HCT116 (cell line): ENCODE data around the gene COL7A1. TPM values are rescaled to one million over a fixed set of nuclear protein-coding genes. Genes with fewer than 3 reads are reported as not detected.

ENCODE experiments used
- ATAC-seq: fragments of 200-7000 bp; cut with Tn5 transposase; 2 replicates; pipeline ENCODE4 v1.9.1; 2020; ENCODE audit warnings: mild to moderate bottlenecking, moderate library complexity
- BruUV-seq: library from RNA; stranded (reverse); fragments of 400-500 nt; replicated peaks from 2 replicates; lab custom pipeline; 2021; lab: Mats Ljungman, UMichigan
- CTCF ChIA-PET: fragments of 300-600 bp; sonication (Branson Sonifier 250); formaldehyde crosslinking; loops from one replicate; lab custom pipeline; 2021; ENCODE audit warnings: antibody characterized with exemption; lab: Charles Lee
- POLR2A ChIA-PET: fragments of 300-600, 350-600 bp; sonication (Branson Sonifier 250); formaldehyde crosslinking; loops from one replicate; lab custom pipeline; 2021; ENCODE audit warnings: antibody characterized with exemption; lab: Charles Lee
- RAD21 ChIA-PET, 2 experiments: fragments of 300-600 bp; sonication (Branson Sonifier 250); formaldehyde crosslinking; loops; one replicate each; lab custom pipeline; 2023; ENCODE audit warnings: low total read pairs in 2 of 2; ENCODE audit not compliant: uncharacterized antibody in 2 of 2, unreplicated experiment in 2 of 2, low non-redundant PET in 1 of 2; lab: Charles Lee
- DNase-seq: peaks from one replicate; pipeline ENCODE4 v3.0.0-alpha.2; 2010; ENCODE audit warnings: low read depth, low spot score
- H2AFZ ChIP-seq: fragments of 200-600 bp; shearing (Covaris generic), sonication (generic); 2 replicates; pipeline ENCODE4 v1.6.1; 2017; ENCODE audit warnings: low read depth, mixed run types, mixed read lengths, antibody characterized with exemption, low read length; ENCODE audit not compliant: poor library complexity, severe bottlenecking
- H3K27ac ChIP-seq: 2 replicates; pipeline ENCODE4 v1.5.1; 2012; ENCODE audit warnings: low read depth, low read length
- H3K27me3 ChIP-seq: fragments of 200-600 bp; sonication (generic); 2 replicates; pipeline ENCODE4 v1.6.1; 2016; ENCODE audit warnings: mixed run types, low read length, mixed read lengths; ENCODE audit not compliant: insufficient read depth
- H3K36me3 ChIP-seq, 2 experiments: fragments of 200-500 bp in 1 of 2; fragments of 200-600 bp in 1 of 2; sonication (Bioruptor generic) in 1 of 2; sonication (generic) in 1 of 2; 2 replicates each; pipeline versions ENCODE4 v1.5.1 to v1.6.1; 2014 to 2016; ENCODE audit warnings: low read length in 2 of 2, inconsistent platforms in 1 of 2, mixed read lengths in 1 of 2, mixed run types in 1 of 2; ENCODE audit not compliant: insufficient read depth in 2 of 2, control insufficient read depth in 1 of 2
- H3K4me1 ChIP-seq, 2 experiments: fragments of 200-600 bp in 1 of 2; sonication (generic) in 1 of 2; 2 replicates each; pipeline versions ENCODE4 v1.5.1 to v1.6.1; 2012 to 2017; ENCODE audit warnings: low read length in 2 of 2, inconsistent platforms in 1 of 2, mild to moderate bottlenecking in 1 of 2, mixed read lengths in 1 of 2, mixed run types in 1 of 2, moderate library complexity in 1 of 2; ENCODE audit not compliant: insufficient read depth in 2 of 2, control insufficient read depth in 1 of 2
- H3K4me2 ChIP-seq: fragments of 200-600 bp; sonication (generic); 2 replicates; pipeline ENCODE4 v1.6.1; 2017; ENCODE audit warnings: mixed run types, low read length, mixed read lengths
- H3K4me3 ChIP-seq, 2 experiments: fragments of 200-600 bp in 1 of 2; sonication (generic) in 1 of 2; replicated peaks in 1 of 2; 2 replicates each; pipeline ENCODE4 v1.5.1; 2011 to 2016; ENCODE audit warnings: low read length in 2 of 2, control low read depth in 1 of 2, low read depth in 1 of 2, mild to moderate bottlenecking in 1 of 2, mixed read lengths in 1 of 2, mixed run types in 1 of 2
- H3K79me2 ChIP-seq: fragments of 200-600 bp; sonication (generic); 2 replicates; pipeline ENCODE4 v1.6.1; 2017; ENCODE audit warnings: mild to moderate bottlenecking, mixed run types, low read length, moderate library complexity, mixed read lengths; ENCODE audit not compliant: insufficient read depth
- H3K9ac ChIP-seq: fragments of 200-600 bp; sonication (generic); 2 replicates; pipeline ENCODE4 v1.6.1; 2016; ENCODE audit warnings: low read length, mixed read lengths
- H3K9me2 ChIP-seq: fragments of 200-600 bp; sonication (generic), shearing (Covaris generic); 2 replicates; pipeline ENCODE4 v1.6.1; 2017; ENCODE audit warnings: mixed run types, mild to moderate bottlenecking, moderate library complexity; ENCODE audit not compliant: insufficient read depth
- H3K9me3 ChIP-seq, 2 experiments: fragments of 200-500 bp in 1 of 2; fragments of 200-600 bp in 1 of 2; sonication (Bioruptor generic) in 1 of 2; sonication (generic) in 1 of 2; 2 replicates each; pipeline ENCODE4 v1.6.1; 2014 to 2017; ENCODE audit warnings: low read length in 2 of 2, mixed read lengths in 2 of 2, inconsistent platforms in 1 of 2, low read depth in 1 of 2, mild to moderate bottlenecking in 1 of 2, mixed run types in 1 of 2, moderate library complexity in 1 of 2; ENCODE audit not compliant: control insufficient read depth in 1 of 2, insufficient read depth in 1 of 2
- H4K20me1 ChIP-seq: fragments of 200-600 bp; sonication (generic), shearing (Covaris generic); 2 replicates; pipeline ENCODE4 v1.6.1; 2017; ENCODE audit warnings: mixed run types, mild to moderate bottlenecking, moderate library complexity; ENCODE audit not compliant: insufficient read depth
- CEBPB ChIP-seq: IDR thresholded peaks from 2 replicates; pipeline ENCODE4 v1.6.1; 2012; ENCODE audit warnings: low read depth
- CTCF ChIP-seq, 3 experiments: fragments of 200-600 bp in 1 of 3; sonication (generic) in 1 of 3; IDR thresholded peaks in 2 of 3; conservative IDR thresholded peaks in 1 of 3; 2 replicates each; pipeline ENCODE4 v1.5.1; 2012 to 2017; ENCODE audit warnings: low read depth in 2 of 3, low read length in 2 of 3, antibody characterized with exemption in 1 of 3, borderline replicate concordance in 1 of 3, control low read depth in 1 of 3, mild to moderate bottlenecking in 1 of 3, mixed read lengths in 1 of 3, mixed run types in 1 of 3, moderate library complexity in 1 of 3; ENCODE audit not compliant: insufficient read depth in 1 of 3
- EGR1 ChIP-seq: IDR thresholded peaks from 2 replicates; pipeline ENCODE4 v1.6.1; 2012; ENCODE audit warnings: low read depth
- ELF1 ChIP-seq: IDR thresholded peaks from 2 replicates; pipeline ENCODE4 v1.6.1; 2012; ENCODE audit warnings: low read depth, borderline replicate concordance
- EZH2 ChIP-seq: fragments of 200-600 bp; sonication (generic); IDR thresholded peaks from 2 replicates; pipeline ENCODE4 v1.6.1; 2017; ENCODE audit warnings: antibody characterized with exemption, mixed run types
- EZH2phosphoT487 ChIP-seq: fragments of 200-600 bp; IDR thresholded peaks from 2 replicates; pipeline ENCODE4 v1.6.1; 2018; ENCODE audit warnings: antibody characterized with exemption, borderline replicate concordance
- JUND ChIP-seq: IDR thresholded peaks from 2 replicates; pipeline ENCODE4 v1.6.1; 2012
- MAX ChIP-seq: IDR thresholded peaks from 2 replicates; pipeline ENCODE4 v1.6.1; 2012
- POLR2A ChIP-seq: IDR thresholded peaks from 2 replicates; pipeline ENCODE4 v1.7.0; 2011; ENCODE audit warnings: borderline replicate concordance; ENCODE audit not compliant: insufficient read depth, insufficient read length; ENCODE audit errors: extremely low read depth
- POLR2AphosphoS5 ChIP-seq: IDR thresholded peaks from 2 replicates; pipeline ENCODE4 v1.6.1; 2011; ENCODE audit warnings: mild to moderate bottlenecking, low read depth, low read length, moderate library complexity
- SIN3A ChIP-seq: IDR thresholded peaks from 2 replicates; pipeline ENCODE4 v1.6.1; 2012; ENCODE audit warnings: low read depth
- SRF ChIP-seq: IDR thresholded peaks from 2 replicates; pipeline ENCODE4 v1.6.1; 2012; ENCODE audit warnings: low read depth
- YY1 ChIP-seq: IDR thresholded peaks from 2 replicates; pipeline ENCODE4 v1.6.1; 2011; ENCODE audit warnings: low read length, low read depth, moderate library complexity, mild to moderate bottlenecking; ENCODE audit not compliant: insufficient replicate concordance; ENCODE audit errors: extremely low read depth
- ZBTB33 ChIP-seq: IDR thresholded peaks from 2 replicates; pipeline ENCODE4 v1.6.1; 2011; ENCODE audit warnings: mild to moderate bottlenecking, low read length, moderate library complexity; ENCODE audit not compliant: insufficient replicate concordance; ENCODE audit errors: extremely low read depth
- ZFX ChIP-seq: fragments of 450-650 bp; IDR thresholded peaks from 2 replicates; pipeline ENCODE4 v1.6.1; 2017
- ZNF274 ChIP-seq: fragments of 200-500 bp; sonication (Bioruptor generic); IDR thresholded peaks from 2 replicates; pipeline ENCODE4 v1.6.1; 2014; ENCODE audit warnings: mild to moderate bottlenecking, low read depth, low read length, inconsistent platforms
- intact Hi-C: fragments of 100-400 bp; cut with micrococcal nuclease; formaldehyde crosslinking; loops from 2 replicates; pipeline ENCODE4 v1.10.0; 2022
- total RNA-seq: library from RNA; stranded (reverse); gene quantifications from one replicate; pipeline ENCODE4 v1.2.1, GENCODE V29; 2021; ENCODE audit not compliant: unreplicated experiment

Gene COL7A1
- total RNA-seq, 1 experiment from 2014 or later, result 11.4 TPM

GRCh38 chr3:48516571-48516970, 78.6 kb downstream of the COL7A1 start:
- Histone ChIP-seq H2AFZ (no peak overlapping the region), H3K36me3 (0 out of 4 replicates have a peak, but pooled peaks cover 0 to 4% of the 10 kb centered on the region in 2 experiments), H3K27me3 (no peaks in the 10 kb centered on the region), H3K79me2 (no peaks in the 10 kb centered on the region), H3K9ac (no peak overlapping the region), H3K9me3 (no peaks in the 10 kb centered on the region), H3K27ac (no peak overlapping the region), H3K9me2 (no peaks in the 10 kb centered on the region), H3K4me2 (no peak overlapping the region), H3K4me1 (peaks cover 0 to 2% of the 10 kb centered on the region in 2 experiments; a peak in 1 of 4 replicates), H3K4me3 (no peak overlapping the region), H4K20me1 (no peaks in the 10 kb centered on the region)
- CTCF ChIA-PET, result no interaction called here
- intact Hi-C loops, result no loop called here
- BruUV-seq, result no TSS peak
- DNase-seq (no peak), ATAC-seq (0 out of 2 replicates have a peak, but pooled peaks have one; percentile 47)
- RAD21 ChIA-PET, result no interaction called here
- POLR2A ChIA-PET, result no interaction called here
- TF ChIP-seq SIN3A (no peak), EZH2 (no peak), ZFX (no peak)

GRCh38 chr3:48514431-48515227, 80.5 kb downstream of the COL7A1 start:
- Histone ChIP-seq H4K20me1 (no peaks in the 10 kb centered on the region), H3K9ac (no peak overlapping the region), H3K27ac (no peak overlapping the region), H3K79me2 (no peaks in the 10 kb centered on the region), H3K27me3 (no peaks in the 10 kb centered on the region), H3K36me3 (no peaks in the 10 kb centered on the region), H2AFZ (no peak overlapping the region), H3K4me1 (peaks cover 2 to 3% of the 10 kb centered on the region in 2 experiments; a peak in 2 of 4 replicates), H3K4me2 (no peak overlapping the region), H3K4me3 (no peak overlapping the region), H3K9me3 (no peaks in the 10 kb centered on the region), H3K9me2 (no peaks in the 10 kb centered on the region)
- intact Hi-C loops, result no loop called here
- ATAC-seq, result no peak
- no peak for DNase-seq
- CTCF ChIA-PET, result interaction anchor here (1.0 kb wide), 1 partner anchor 78 kb away, joined by 3 read pairs; no protein-coding TSS in a partner anchor
- POLR2A ChIA-PET, result no interaction called here
- no TSS peak for BruUV-seq
- RAD21 ChIA-PET, result no interaction called here
- TF ChIP-seq ZFX (no peak), EZH2phosphoT487 (no peak), EZH2 (no peak), POLR2A (no peak), ZNF274 (no peak), YY1 (no peak), SRF (no peak), ELF1 (no peak), CTCF (IDR thresholded peaks at IDR 0.05 in 2 of 3, conservative IDR thresholded peaks at IDR 0.05 in 1 of 3; ENCODE audit: borderline replicate concordance in 1 of 3, insufficient read depth in 1 of 3, low read depth in 2 of 3, low read length in 2 of 3) (no peak), POLR2AphosphoS5 (no peak), CEBPB (no peak), MAX (no peak), EGR1 (no peak), ZBTB33 (no peak), JUND (no peak)
